Bronchial epithelial cell (primary cell): ENCODE results near the gene PRELID2. TPM values are rescaled to one million over a fixed set of nuclear protein-coding genes. Genes with fewer than 3 reads are reported as not detected.

Source experiments
- DNase-seq: peaks from one replicate; pipeline ENCODE4 v3.0.0-alpha.2; 2010; ENCODE audit warnings: low read depth
- FAIRE-seq: peaks from 2 replicates; lab custom pipeline; 2011; peaks lifted over from hg19 to GRCh38; lab: Jason Lieb, UNC
- H3K27me3 ChIP-seq: 2 replicates; pipeline ENCODE4 v1.5.1; 2011; ENCODE audit warnings: low read length; ENCODE audit not compliant: control insufficient read depth, insufficient read depth
- H3K36me3 ChIP-seq: 2 replicates; pipeline ENCODE4 v1.5.1; 2011; ENCODE audit warnings: low read length; ENCODE audit not compliant: control insufficient read depth, insufficient read depth
- H3K4me3 ChIP-seq: 2 replicates; pipeline ENCODE4 v1.5.1; 2011; ENCODE audit warnings: mild to moderate bottlenecking, low read depth, low read length, control low read depth
- CTCF ChIP-seq: IDR thresholded peaks from 2 replicates; pipeline ENCODE4 v1.5.1; 2011; ENCODE audit warnings: mild to moderate bottlenecking, moderate library complexity, low read length, control low read depth, inconsistent platforms; ENCODE audit not compliant: insufficient read depth, severe bottlenecking
- total RNA-seq: library from RNA; depleted of rRNA; stranded (reverse); fragments of >200 nt; gene quantifications from 2 replicates; pipeline ENCODE4 v1.2.1, GENCODE V29; 2014

The PRELID2 gene
- total RNA-seq, 1 donor from 2014 or later: 12.4 TPM

- H3K27me3 ChIP-seq: no peaks in the 10 kb centered on the region
- DNase-seq (peak; percentile 76), FAIRE-seq (no peak)
- no peak for TF ChIP-seq CTCF
- no peak overlapping the region for H3K4me3 ChIP-seq
- H3K36me3 ChIP-seq: no peaks in the 10 kb centered on the region
Measured at GRCh38 chr5:145806923-145807322, 28.2 kb downstream of the PRELID2 start.

- Histone ChIP-seq H3K27me3 (no peaks in the 10 kb centered on the region), H3K4me3 (no peak overlapping the region), H3K36me3 (no peaks in the 10 kb centered on the region)
- TF ChIP-seq CTCF: no peak
- FAIRE-seq: no peak
- peak; percentile 26 for DNase-seq
Measured at GRCh38 chr5:145805819-145806218, 29.3 kb downstream of the PRELID2 start.

- Histone ChIP-seq H3K4me3 (no peak overlapping the region), H3K36me3 (no peaks in the 10 kb centered on the region), H3K27me3 (no peaks in the 10 kb centered on the region)
- DNase-seq (no peak), FAIRE-seq (no peak)
- TF ChIP-seq CTCF: no peak
Measured at GRCh38 chr5:145804701-145805100, 30.4 kb downstream of the PRELID2 start.

DNA sequence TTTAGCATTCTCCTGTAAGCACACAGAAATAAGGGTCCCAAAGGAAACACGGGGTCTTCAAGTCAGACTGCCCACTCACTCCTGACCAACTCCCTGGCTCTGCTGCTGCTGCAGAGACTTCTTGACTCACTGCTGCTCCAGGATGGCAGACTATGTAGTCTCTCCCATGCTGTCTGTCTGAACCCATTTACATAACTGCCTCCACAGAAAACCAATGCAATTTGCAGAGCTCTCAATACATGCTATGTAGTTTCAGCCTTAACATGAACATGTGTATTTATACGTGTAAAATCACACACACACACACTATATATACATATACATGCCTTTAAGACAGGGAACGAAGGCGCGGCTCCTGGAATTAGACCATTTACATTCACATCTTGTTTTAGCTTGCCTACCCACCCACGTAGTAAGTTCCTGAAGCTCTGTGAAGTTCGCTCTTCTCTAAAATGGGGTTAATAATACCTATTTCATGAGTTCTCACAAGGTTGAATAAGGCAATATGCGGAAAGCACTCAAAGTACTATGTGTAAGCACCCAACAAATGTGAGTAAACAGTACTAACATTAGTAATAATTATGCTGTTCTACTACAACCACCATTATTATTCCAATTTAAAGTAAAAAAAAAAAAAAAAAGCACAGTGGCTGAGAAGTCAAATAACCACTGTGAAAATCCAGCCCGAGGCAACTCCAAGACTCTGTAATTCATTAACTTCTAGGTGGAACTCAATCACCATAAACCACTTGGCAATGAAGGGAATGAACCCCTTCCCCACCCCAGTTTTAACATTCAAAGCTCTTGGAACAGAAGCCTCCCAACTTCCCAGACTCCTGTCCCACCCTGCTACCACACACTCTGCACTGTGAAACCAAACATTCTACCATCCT lies 31.8 kb downstream of the PRELID2 start:
- no peak for TF ChIP-seq CTCF
- Histone ChIP-seq H3K27me3 (no peaks in the 10 kb centered on the region), H3K4me3 (no peak overlapping the region), H3K36me3 (no peaks in the 10 kb centered on the region)
- FAIRE-seq (no peak), DNase-seq (peak; percentile 43)

- Histone ChIP-seq H3K4me3 (no peak overlapping the region), H3K36me3 (no peaks in the 10 kb centered on the region), H3K27me3 (no peaks in the 10 kb centered on the region)
- FAIRE-seq (no peak), DNase-seq (peak; percentile 56)
- no peak for TF ChIP-seq CTCF
Measured at GRCh38 chr5:145801195-145801594, 33.9 kb downstream of the PRELID2 start.
